ENCODE results near the gene FAM111B.

DNA sequence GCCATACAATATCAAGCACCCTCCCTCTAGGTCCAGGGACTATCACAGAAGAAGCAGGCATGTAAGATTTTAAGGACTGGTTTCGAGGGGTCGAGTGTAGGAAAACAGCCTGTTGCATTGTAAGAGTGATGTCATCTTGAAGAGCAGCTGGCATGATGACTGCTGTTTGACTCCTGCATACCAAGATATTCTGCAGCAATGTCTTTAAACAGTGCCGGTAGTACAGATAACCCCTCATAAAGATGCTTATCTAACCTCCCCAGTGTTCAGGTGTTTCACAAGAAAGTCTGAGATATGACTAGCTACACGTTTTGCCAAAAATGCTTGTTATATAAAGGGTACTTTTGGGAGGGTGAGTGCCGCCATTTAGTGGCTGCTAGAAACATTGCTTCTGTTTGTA is 47.6 kb downstream of the FAM111B start:
- TF ChIP-seq, protein P1, sequence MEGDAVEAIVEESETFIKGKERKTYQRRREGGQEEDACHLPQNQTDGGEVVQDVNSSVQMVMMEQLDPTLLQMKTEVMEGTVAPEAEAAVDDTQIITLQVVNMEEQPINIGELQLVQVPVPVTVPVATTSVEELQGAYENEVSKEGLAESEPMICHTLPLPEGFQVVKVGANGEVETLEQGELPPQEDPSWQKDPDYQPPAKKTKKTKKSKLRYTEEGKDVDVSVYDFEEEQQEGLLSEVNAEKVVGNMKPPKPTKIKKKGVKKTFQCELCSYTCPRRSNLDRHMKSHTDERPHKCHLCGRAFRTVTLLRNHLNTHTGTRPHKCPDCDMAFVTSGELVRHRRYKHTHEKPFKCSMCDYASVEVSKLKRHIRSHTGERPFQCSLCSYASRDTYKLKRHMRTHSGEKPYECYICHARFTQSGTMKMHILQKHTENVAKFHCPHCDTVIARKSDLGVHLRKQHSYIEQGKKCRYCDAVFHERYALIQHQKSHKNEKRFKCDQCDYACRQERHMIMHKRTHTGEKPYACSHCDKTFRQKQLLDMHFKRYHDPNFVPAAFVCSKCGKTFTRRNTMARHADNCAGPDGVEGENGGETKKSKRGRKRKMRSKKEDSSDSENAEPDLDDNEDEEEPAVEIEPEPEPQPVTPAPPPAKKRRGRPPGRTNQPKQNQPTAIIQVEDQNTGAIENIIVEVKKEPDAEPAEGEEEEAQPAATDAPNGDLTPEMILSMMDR (IDR thresholded peaks at IDR 0.05), result no peak
- no peak for TF ChIP-seq POLR2A (IDR thresholded peaks at IDR 0.05)

Data from lower leg skin (tissue), 3 donors.